Spinal cord (tissue), 10 donors: Measurements from ENCODE around the gene CCDC187. TPM values are rescaled to one million over a fixed set of nuclear protein-coding genes. Genes with fewer than 3 reads are reported as not detected.

ENCODE experiments used
- DNase-seq, 6 donors: peaks; one replicate each; pipeline versions ENCODE4 v3.0.0 to v3.0.0-alpha.2; 2013 to 2015; ENCODE audit warnings: low spot score in 6 of 6, low read depth in 4 of 6
- H3K27ac ChIP-seq: one replicate; pipeline ENCODE4 v1.5.1; 2013; ENCODE audit warnings: low read depth, low read length, control low read depth
- H3K27me3 ChIP-seq: one replicate; pipeline ENCODE4 v1.6.1; 2013; ENCODE audit warnings: low read length; ENCODE audit not compliant: control insufficient read depth, insufficient read depth
- H3K36me3 ChIP-seq: one replicate; pipeline ENCODE4 v1.6.1; 2013; ENCODE audit warnings: low read length; ENCODE audit not compliant: control insufficient read depth, insufficient read depth
- H3K4me1 ChIP-seq: one replicate; pipeline ENCODE4 v1.6.1; 2013; ENCODE audit warnings: low read length; ENCODE audit not compliant: control insufficient read depth, insufficient read depth
- H3K4me3 ChIP-seq: one replicate; pipeline ENCODE4 v1.5.1; 2013; ENCODE audit warnings: low read depth, low read length, control low read depth
- H3K9me3 ChIP-seq: one replicate; pipeline ENCODE4 v1.6.1; 2013; ENCODE audit warnings: low read length; ENCODE audit not compliant: control insufficient read depth, insufficient read depth
- WGBS: methylation state at CpG from one replicate; pipeline ENCODE4 v1.1.5; 2013; ENCODE audit warnings: missing lambda C conversion rate; ENCODE audit not compliant: insufficient coverage; 5-methylcytosine and 5-hydroxymethylcytosine counted together
- polyA plus RNA-seq, 2 donors: library from polyadenylated mRNA; unstranded; fragments of 120-200 nt; gene quantifications; one replicate each; pipeline ENCODE4 v1.2.1, GENCODE V29; 2013; ENCODE audit not compliant: insufficient read length in 2 of 2
- total RNA-seq, 2 donors: library from RNA; depleted of rRNA in 1 of 2; stranded (reverse); fragments of 120-200 nt in 1 of 2; fragments of >200 nt in 1 of 2; gene quantifications; one replicate each; pipeline versions ENCODE4 v1.2.3 to v1.2.4, GENCODE V29; 2013 to 2014
- donor health status: healthy.

The CCDC187 gene
- total and polyA plus RNA-seq, 4 donors: 0.05 to 0.33 (median 0.15) TPM

DNA sequence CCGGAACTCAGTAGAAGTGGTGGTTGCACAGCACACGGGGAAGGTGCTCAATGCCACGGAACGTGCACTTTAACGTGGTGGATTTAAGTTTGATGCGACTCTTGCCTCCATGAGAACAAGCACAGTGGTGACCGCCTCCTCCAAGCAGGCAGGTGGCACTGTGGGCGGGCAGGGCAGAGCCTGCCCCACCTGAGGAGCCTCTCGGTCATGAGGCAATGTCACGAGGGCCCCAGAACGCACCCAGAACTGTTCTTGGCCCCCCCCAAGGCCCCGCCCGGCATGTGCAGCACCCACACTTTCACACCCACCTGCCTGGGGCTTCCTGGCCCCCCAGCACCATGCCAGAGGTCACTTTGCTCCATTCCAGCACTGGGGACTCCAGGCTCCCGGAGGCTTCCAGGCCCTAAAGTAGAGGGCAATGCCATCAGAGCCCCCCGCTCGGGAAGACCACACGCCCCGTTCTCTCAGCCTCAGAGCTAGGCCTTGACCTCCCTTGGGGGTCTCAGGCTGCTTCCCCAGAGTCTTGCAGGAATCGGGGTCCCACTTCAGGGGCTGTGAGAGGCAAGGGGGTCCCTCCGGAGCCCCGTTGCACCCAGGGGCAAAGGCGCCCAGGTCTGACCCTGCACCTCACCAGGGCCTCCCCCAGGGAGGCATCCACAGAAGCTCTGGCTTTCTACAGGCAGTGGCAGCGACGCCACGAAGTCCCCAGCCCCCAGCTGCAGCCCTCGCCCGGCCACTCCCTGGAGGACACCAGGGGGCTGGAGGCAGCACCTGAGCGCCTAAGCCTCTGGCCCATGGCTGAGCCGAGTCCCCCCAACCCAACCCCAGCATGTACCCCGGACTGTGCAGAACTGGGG is 14.0 kb downstream of the CCDC187 start:
- Histone ChIP-seq H3K36me3 (peaks cover 4% of the 10 kb centered on the region), H3K9me3 (no peaks in the 10 kb centered on the region), H3K27ac (no peak overlapping the region), H3K27me3 (no peaks in the 10 kb centered on the region), H3K4me1 (peaks cover 19% of the 10 kb centered on the region), H3K4me3 (no peak overlapping the region)
- WGBS: 93% methylated on average over 30 of the region's 30 CpGs
- no peak for DNase-seq

DNA sequence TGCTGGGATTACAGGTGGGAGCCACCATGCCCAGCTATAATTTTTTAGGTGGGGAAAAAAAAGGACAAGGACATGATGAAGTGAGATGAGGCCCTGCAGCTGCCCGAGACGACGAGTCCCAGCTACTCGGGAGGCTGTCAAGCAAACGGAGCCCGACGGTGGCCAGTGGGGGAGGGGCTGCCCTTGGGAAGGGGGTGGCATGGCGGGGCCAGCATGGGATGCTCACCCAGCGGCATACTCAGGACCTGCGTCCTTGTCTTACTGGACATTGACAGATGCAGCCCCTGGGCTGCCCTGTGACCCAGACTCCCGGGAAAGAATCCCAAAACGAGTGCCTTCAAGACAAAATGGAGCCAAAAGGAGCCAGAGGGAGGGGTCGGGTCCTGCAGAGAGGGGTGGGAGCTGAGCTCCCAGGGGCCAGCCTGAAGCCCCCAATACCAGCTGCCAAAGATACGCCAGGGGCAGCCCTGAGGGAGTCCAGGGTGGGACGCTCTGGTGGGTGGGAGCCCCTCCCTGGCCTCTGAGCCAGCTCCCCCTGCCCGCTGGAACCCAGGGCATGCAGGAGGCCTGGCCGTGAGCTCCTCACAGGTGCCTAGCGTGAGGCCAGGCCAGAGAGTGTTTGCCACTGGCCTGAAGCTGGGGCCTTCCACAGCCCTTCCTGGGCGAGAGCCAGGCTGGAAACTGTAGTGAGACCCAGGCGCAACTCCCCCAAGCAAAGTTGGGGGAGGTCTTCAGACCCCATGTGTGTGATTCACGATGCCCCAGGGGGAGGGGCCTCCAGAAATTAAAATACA is 15.7 kb downstream of the CCDC187 start:
- WGBS: 47% methylated on average over 19 of the region's 21 CpGs
- no peaks in the 10 kb centered on the region for H3K27me3 ChIP-seq

GRCh38 chr9:136286987-136287379 is 16.9 kb downstream of the CCDC187 start:
- Histone ChIP-seq H3K9me3 (no peaks in the 10 kb centered on the region), H3K27ac (no peak overlapping the region), H3K27me3 (no peaks in the 10 kb centered on the region), H3K36me3 (peaks cover 4% of the 10 kb centered on the region), H3K4me1 (peaks cover 19% of the 10 kb centered on the region), H3K4me3 (no peak overlapping the region)
- 92% methylated on average over 13 of the region's 13 CpGs for WGBS
- no peak for DNase-seq

More for the DNA sequence above, 15.7 kb downstream of the CCDC187 start:
- H3K36me3 ChIP-seq: peaks cover 4% of the 10 kb centered on the region
- H3K4me1 ChIP-seq: peaks cover 26% of the 10 kb centered on the region
- no peak overlapping the region for H3K27ac ChIP-seq
- no peak overlapping the region for H3K4me3 ChIP-seq
- H3K9me3 ChIP-seq: no peaks in the 10 kb centered on the region
- no peak for DNase-seq

DNA sequence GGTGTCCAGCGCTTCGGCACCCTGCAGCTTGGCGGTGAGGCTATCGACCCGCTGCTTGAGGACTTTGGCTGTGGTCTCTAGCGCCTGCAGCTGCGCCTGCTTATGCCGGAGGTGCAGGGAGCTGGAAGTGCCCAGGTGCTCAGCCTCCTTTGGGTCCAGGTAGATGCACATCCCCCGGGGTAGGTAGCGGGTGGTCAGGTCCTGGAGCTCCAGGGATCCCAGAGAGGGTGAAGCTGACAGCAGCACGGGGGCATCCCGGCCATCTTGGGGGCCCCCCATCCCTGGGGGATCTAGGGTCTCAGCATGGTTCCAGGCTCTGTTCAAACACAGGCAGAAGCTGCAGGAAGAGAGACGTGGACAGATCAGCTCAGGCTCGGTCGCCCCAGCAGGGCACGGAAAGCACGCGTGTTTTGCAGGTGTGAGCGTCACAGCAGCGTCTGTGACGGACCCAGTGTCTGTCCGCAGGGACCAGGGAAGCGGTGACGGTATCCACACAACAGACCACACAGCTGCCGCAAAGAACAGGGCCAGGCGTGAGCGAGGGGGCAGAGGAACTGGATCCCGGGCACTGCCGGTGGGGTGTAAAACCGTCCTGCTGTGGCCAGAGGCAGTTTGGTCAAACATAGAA is 17.4 kb downstream of the CCDC187 start:
- peaks cover 4% of the 10 kb centered on the region for H3K36me3 ChIP-seq
- no peaks in the 10 kb centered on the region for H3K9me3 ChIP-seq
- H3K27ac ChIP-seq: no peak overlapping the region
- no peak for DNase-seq
- WGBS: 81% methylated on average over 30 of the region's 30 CpGs
- H3K27me3 ChIP-seq: no peaks in the 10 kb centered on the region
- peaks cover 14% of the 10 kb centered on the region for H3K4me1 ChIP-seq
- H3K4me3 ChIP-seq: no peak overlapping the region

GRCh38 chr9:136285501-136286358 is 18.2 kb downstream of the CCDC187 start:
- WGBS: 85% methylated on average over 27 of the region's 28 CpGs
- Histone ChIP-seq H3K27ac (no peak overlapping the region), H3K27me3 (no peaks in the 10 kb centered on the region)

DNA sequence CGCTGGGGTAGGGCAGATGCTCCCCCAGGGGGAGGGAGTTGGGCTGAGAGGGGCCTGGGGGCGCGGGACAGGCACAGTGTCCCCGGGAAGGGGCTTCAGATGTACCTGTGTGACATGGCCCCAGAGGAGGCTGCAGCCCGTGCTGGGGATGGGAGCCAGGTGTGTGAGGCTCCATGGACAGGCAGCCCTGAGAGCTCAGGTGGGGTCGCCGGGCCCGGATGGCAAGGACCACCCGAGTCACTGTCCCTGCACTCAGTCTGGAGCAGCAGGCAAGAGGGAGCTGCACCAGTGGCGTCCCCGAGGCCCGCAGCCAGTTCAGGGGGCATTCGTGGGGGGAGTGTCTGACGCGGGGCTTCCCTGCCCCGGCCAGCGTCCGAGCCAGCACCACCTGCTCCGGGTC is 18.9 kb downstream of the CCDC187 start:
- no peak for DNase-seq
- H3K27ac ChIP-seq: no peak overlapping the region
- H3K9me3 ChIP-seq: no peaks in the 10 kb centered on the region
- H3K4me1 ChIP-seq: peaks cover 9% of the 10 kb centered on the region
- H3K36me3 ChIP-seq: no peaks in the 10 kb centered on the region
- H3K4me3 ChIP-seq: no peak overlapping the region
- WGBS: 89% methylated on average over 19 of the region's 19 CpGs
- H3K27me3 ChIP-seq: no peaks in the 10 kb centered on the region

More at GRCh38 chr9:136285501-136286358, 18.2 kb downstream of the CCDC187 start:
- Histone ChIP-seq H3K4me3 (no peak overlapping the region), H3K9me3 (no peaks in the 10 kb centered on the region), H3K4me1 (peaks cover 9% of the 10 kb centered on the region), H3K36me3 (peaks cover 1% of the 10 kb centered on the region)
- DNase-seq: no peak

DNA sequence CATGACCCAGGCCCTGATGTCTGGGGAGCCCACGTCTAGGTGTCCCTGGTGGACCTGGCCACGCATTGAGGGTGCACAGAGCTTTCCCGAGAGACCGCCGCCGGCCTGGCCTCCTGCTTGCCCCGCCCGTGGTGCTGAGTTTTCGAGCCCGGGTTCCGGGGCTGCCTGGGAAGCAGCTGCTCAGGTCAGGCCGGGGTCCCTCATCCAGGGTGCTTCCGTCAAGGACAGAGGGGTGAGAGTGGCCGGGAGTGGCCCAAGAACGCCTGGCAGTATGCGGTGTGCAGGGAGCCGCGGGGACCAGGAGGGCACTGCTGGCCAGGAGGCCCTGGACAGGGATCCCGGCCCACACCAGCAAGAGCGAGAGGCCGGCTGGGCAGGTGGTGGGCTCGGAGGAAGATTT is 19.6 kb downstream of the CCDC187 start:
- H3K9me3 ChIP-seq: no peaks in the 10 kb centered on the region
- no peak overlapping the region for H3K27ac ChIP-seq
- 71% methylated on average over 22 of the region's 22 CpGs for WGBS
- no peak overlapping the region for H3K4me3 ChIP-seq
- no peaks in the 10 kb centered on the region for H3K27me3 ChIP-seq
- peaks cover 9% of the 10 kb centered on the region for H3K4me1 ChIP-seq
- H3K36me3 ChIP-seq: no peaks in the 10 kb centered on the region
- DNase-seq: no peak

GRCh38 chr9:136283291-136284235 is 20.3 kb downstream of the CCDC187 start:
- no peak overlapping the region for H3K4me3 ChIP-seq

More at GRCh38 chr9:136283291-136284235, 20.3 kb downstream of the CCDC187 start:
- Histone ChIP-seq H3K27me3 (no peaks in the 10 kb centered on the region), H3K36me3 (no peaks in the 10 kb centered on the region), H3K9me3 (no peaks in the 10 kb centered on the region), H3K4me1 (peaks cover 9% of the 10 kb centered on the region), H3K27ac (no peak overlapping the region)
- peak; percentile 44 to 91 (median 63) for DNase-seq
- WGBS: 26% methylated on average over 28 of the region's 32 CpGs
